ENCODE results near the gene MAP4K4.

MAP4K4 gene

GRCh38 chr2:101752716-101753616 lies 55.5 kb downstream of the MAP4K4 start:
- Histone ChIP-seq H2BK15ac (replicated peaks; ENCODE audit: low read depth) (no peak overlapping the region), H2BK5ac (ENCODE audit: low read length) (no peak overlapping the region), H3K27me3 (ENCODE audit: insufficient read depth, low read length, poor library complexity) (no peaks in the 10 kb centered on the region), H3K4me2 (ENCODE audit: low read length) (no peak overlapping the region), H3K36me3 (ENCODE audit: control insufficient read depth, insufficient read depth, low read length) (no peaks in the 10 kb centered on the region), H4K8ac (ENCODE audit: low read depth, low read length) (no peak overlapping the region), H2AK5ac (ENCODE audit: low read length) (no peak overlapping the region), H4K5ac (ENCODE audit: low read length) (no peak overlapping the region), H3K79me2 (ENCODE audit: control insufficient read depth, insufficient read depth, low read length) (peaks cover 66% of the 10 kb centered on the region), H3K23ac (ENCODE audit: low read length) (no peak overlapping the region), H3K4ac (ENCODE audit: low read depth, low read length) (no peak overlapping the region), H3K56ac (ENCODE audit: low read length) (no peak overlapping the region), H3K18ac (ENCODE audit: low read length) (no peak overlapping the region), H3K27ac (ENCODE audit: low read depth, low read length) (no peak overlapping the region), H3K4me1 (ENCODE audit: control insufficient read depth, low read depth, low read length) (peaks cover 3% of the 10 kb centered on the region), H2BK120ac (ENCODE audit: low read depth, low read length) (no peak overlapping the region), H3K79me1 (ENCODE audit: low read length) (peaks cover 23% of the 10 kb centered on the region), H3K9ac (ENCODE audit: low read length) (no peak overlapping the region), H3K4me3 (ENCODE audit: low read length) (no peak overlapping the region)
- DNase-seq, result no peak
- no CpG with 5 or more reads among the region's 5 CpGs for WGBS (ENCODE audit: extremely low coverage, insufficient coverage, low lambda C conversion rate)

GRCh38 chr2:101753720-101754490 lies 56.4 kb downstream of the MAP4K4 start:
- Histone ChIP-seq H2AK5ac (ENCODE audit: low read length) (no peak overlapping the region), H2BK15ac (replicated peaks; ENCODE audit: low read depth) (no peak overlapping the region), H3K36me3 (ENCODE audit: control insufficient read depth, insufficient read depth, low read length) (no peaks in the 10 kb centered on the region), H3K4ac (ENCODE audit: low read depth, low read length) (no peak overlapping the region), H3K4me1 (ENCODE audit: control insufficient read depth, low read depth, low read length) (peaks cover 3% of the 10 kb centered on the region), H3K56ac (ENCODE audit: low read length) (no peak overlapping the region), H3K4me2 (ENCODE audit: low read length) (no peak overlapping the region), H3K4me3 (ENCODE audit: low read length) (no peak overlapping the region), H3K18ac (ENCODE audit: low read length) (peak overlapping the region; percentile 56), H3K79me1 (ENCODE audit: low read length) (peaks cover 25% of the 10 kb centered on the region), H3K27ac (ENCODE audit: low read depth, low read length) (no peak overlapping the region), H3K9ac (ENCODE audit: low read length) (no peak overlapping the region), H4K5ac (ENCODE audit: low read length) (no peak overlapping the region), H3K79me2 (ENCODE audit: control insufficient read depth, insufficient read depth, low read length) (peaks cover 69% of the 10 kb centered on the region), H2BK5ac (ENCODE audit: low read length) (no peak overlapping the region), H2BK120ac (ENCODE audit: low read depth, low read length) (no peak overlapping the region), H3K27me3 (ENCODE audit: insufficient read depth, low read length, poor library complexity) (no peaks in the 10 kb centered on the region), H4K8ac (ENCODE audit: low read depth, low read length) (no peak overlapping the region), H3K23ac (ENCODE audit: low read length) (no peak overlapping the region)
- WGBS (ENCODE audit: extremely low coverage, insufficient coverage, low lambda C conversion rate), result no CpG with 5 or more reads among the region's 5 CpGs
- no peak for DNase-seq

GRCh38 chr2:101754618-101755017 lies 57.1 kb downstream of the MAP4K4 start:
- H2AK5ac ChIP-seq (ENCODE audit: low read length), result no peak overlapping the region
- H3K9ac ChIP-seq (ENCODE audit: low read length), result no peak overlapping the region
- no peak overlapping the region for H2BK5ac ChIP-seq (ENCODE audit: low read length)
- H3K36me3 ChIP-seq (ENCODE audit: control insufficient read depth, insufficient read depth, low read length), result no peaks in the 10 kb centered on the region
- WGBS (ENCODE audit: extremely low coverage, insufficient coverage, low lambda C conversion rate), result no CpG with 5 or more reads among the region's 2 CpGs
- H3K56ac ChIP-seq (ENCODE audit: low read length), result no peak overlapping the region
- H3K4me3 ChIP-seq (ENCODE audit: low read length), result no peak overlapping the region
- H3K79me1 ChIP-seq (ENCODE audit: low read length), result peaks cover 25% of the 10 kb centered on the region
- peaks cover 3% of the 10 kb centered on the region for H3K4me1 ChIP-seq (ENCODE audit: control insufficient read depth, low read depth, low read length)
- H3K79me2 ChIP-seq (ENCODE audit: control insufficient read depth, insufficient read depth, low read length), result peaks cover 71% of the 10 kb centered on the region
- no peak overlapping the region for H3K27ac ChIP-seq (ENCODE audit: low read depth, low read length)
- H2BK120ac ChIP-seq (ENCODE audit: low read depth, low read length), result no peak overlapping the region
- no peak for DNase-seq
- no peak overlapping the region for H4K5ac ChIP-seq (ENCODE audit: low read length)
- no peak overlapping the region for H3K4ac ChIP-seq (ENCODE audit: low read depth, low read length)
- H3K18ac ChIP-seq (ENCODE audit: low read length), result no peak overlapping the region
- H3K23ac ChIP-seq (ENCODE audit: low read length), result no peak overlapping the region
- H3K4me2 ChIP-seq (ENCODE audit: low read length), result no peak overlapping the region
- no peak overlapping the region for H2BK15ac ChIP-seq (replicated peaks; ENCODE audit: low read depth)
- H3K27me3 ChIP-seq (ENCODE audit: insufficient read depth, low read length, poor library complexity), result no peaks in the 10 kb centered on the region
- H4K8ac ChIP-seq (ENCODE audit: low read depth, low read length), result no peak overlapping the region

GRCh38 chr2:101756266-101756665 lies 58.8 kb downstream of the MAP4K4 start:
- no peak overlapping the region for H3K27ac ChIP-seq (ENCODE audit: low read depth, low read length)
- DNase-seq, result no peak
- peaks cover 21% of the 10 kb centered on the region for H3K79me1 ChIP-seq (ENCODE audit: low read length)
- H2BK120ac ChIP-seq (ENCODE audit: low read depth, low read length), result no peak overlapping the region
- no peak overlapping the region for H2AK5ac ChIP-seq (ENCODE audit: low read length)
- no peak overlapping the region for H3K18ac ChIP-seq (ENCODE audit: low read length)
- H3K4me1 ChIP-seq (ENCODE audit: control insufficient read depth, low read depth, low read length), result peaks cover 3% of the 10 kb centered on the region
- no peak overlapping the region for H3K9ac ChIP-seq (ENCODE audit: low read length)
- no CpG with 5 or more reads among the region's 3 CpGs for WGBS (ENCODE audit: extremely low coverage, insufficient coverage, low lambda C conversion rate)
- no peak overlapping the region for H4K5ac ChIP-seq (ENCODE audit: low read length)
- H3K36me3 ChIP-seq (ENCODE audit: control insufficient read depth, insufficient read depth, low read length), result no peaks in the 10 kb centered on the region
- H3K27me3 ChIP-seq (ENCODE audit: insufficient read depth, low read length, poor library complexity), result no peaks in the 10 kb centered on the region
- H3K4ac ChIP-seq (ENCODE audit: low read depth, low read length), result no peak overlapping the region
- no peak overlapping the region for H3K23ac ChIP-seq (ENCODE audit: low read length)
- H3K79me2 ChIP-seq (ENCODE audit: control insufficient read depth, insufficient read depth, low read length), result peaks cover 74% of the 10 kb centered on the region
- no peak overlapping the region for H3K4me2 ChIP-seq (ENCODE audit: low read length)
- no peak overlapping the region for H2BK5ac ChIP-seq (ENCODE audit: low read length)
- H3K4me3 ChIP-seq (ENCODE audit: low read length), result no peak overlapping the region
- no peak overlapping the region for H2BK15ac ChIP-seq (replicated peaks; ENCODE audit: low read depth)
- no peak overlapping the region for H4K8ac ChIP-seq (ENCODE audit: low read depth, low read length)
- no peak overlapping the region for H3K56ac ChIP-seq (ENCODE audit: low read length)

GRCh38 chr2:101758001-101758400 lies 60.5 kb downstream of the MAP4K4 start:
- no peaks in the 10 kb centered on the region for H3K36me3 ChIP-seq (ENCODE audit: control insufficient read depth, insufficient read depth, low read length)
- no peak overlapping the region for H3K27ac ChIP-seq (ENCODE audit: low read depth, low read length)
- H2BK15ac ChIP-seq (replicated peaks; ENCODE audit: low read depth), result no peak overlapping the region
- WGBS (ENCODE audit: extremely low coverage, insufficient coverage, low lambda C conversion rate), result no CpG with 5 or more reads among the region's 3 CpGs
- peaks cover 74% of the 10 kb centered on the region for H3K79me2 ChIP-seq (ENCODE audit: control insufficient read depth, insufficient read depth, low read length)
- H2BK120ac ChIP-seq (ENCODE audit: low read depth, low read length), result no peak overlapping the region
- H3K23ac ChIP-seq (ENCODE audit: low read length), result no peak overlapping the region
- no peak overlapping the region for H3K4me3 ChIP-seq (ENCODE audit: low read length)
- H2AK5ac ChIP-seq (ENCODE audit: low read length), result no peak overlapping the region
- no peak overlapping the region for H4K8ac ChIP-seq (ENCODE audit: low read depth, low read length)
- H2BK5ac ChIP-seq (ENCODE audit: low read length), result no peak overlapping the region
- H3K9ac ChIP-seq (ENCODE audit: low read length), result no peak overlapping the region
- no peak for DNase-seq
- no peak overlapping the region for H3K56ac ChIP-seq (ENCODE audit: low read length)
- H4K5ac ChIP-seq (ENCODE audit: low read length), result no peak overlapping the region
- peaks cover 11% of the 10 kb centered on the region for H3K4me1 ChIP-seq (ENCODE audit: control insufficient read depth, low read depth, low read length)
- no peak overlapping the region for H3K4ac ChIP-seq (ENCODE audit: low read depth, low read length)
- H3K18ac ChIP-seq (ENCODE audit: low read length), result no peak overlapping the region
- peaks cover 16% of the 10 kb centered on the region for H3K79me1 ChIP-seq (ENCODE audit: low read length)
- no peak overlapping the region for H3K4me2 ChIP-seq (ENCODE audit: low read length)
- H3K27me3 ChIP-seq (ENCODE audit: insufficient read depth, low read length, poor library complexity), result no peaks in the 10 kb centered on the region
